GM19468 (cell line): ENCODE measurements around the gene ARL5B.

Experiments used
- ATAC-seq: cut with Tn5 transposase; IDR thresholded peaks from one replicate; pipeline ENCODE4 v1.9.1; 2021; ENCODE audit warnings: mild to moderate bottlenecking, moderate library complexity, moderate number of reproducible peaks; ENCODE audit not compliant: unreplicated experiment; ENCODE audit errors: extremely low read depth

The ARL5B gene

GRCh38 chr10:18656724-18657123, 2.5 kb upstream of the ARL5B start:
- ATAC-seq, result no peak

DNA sequence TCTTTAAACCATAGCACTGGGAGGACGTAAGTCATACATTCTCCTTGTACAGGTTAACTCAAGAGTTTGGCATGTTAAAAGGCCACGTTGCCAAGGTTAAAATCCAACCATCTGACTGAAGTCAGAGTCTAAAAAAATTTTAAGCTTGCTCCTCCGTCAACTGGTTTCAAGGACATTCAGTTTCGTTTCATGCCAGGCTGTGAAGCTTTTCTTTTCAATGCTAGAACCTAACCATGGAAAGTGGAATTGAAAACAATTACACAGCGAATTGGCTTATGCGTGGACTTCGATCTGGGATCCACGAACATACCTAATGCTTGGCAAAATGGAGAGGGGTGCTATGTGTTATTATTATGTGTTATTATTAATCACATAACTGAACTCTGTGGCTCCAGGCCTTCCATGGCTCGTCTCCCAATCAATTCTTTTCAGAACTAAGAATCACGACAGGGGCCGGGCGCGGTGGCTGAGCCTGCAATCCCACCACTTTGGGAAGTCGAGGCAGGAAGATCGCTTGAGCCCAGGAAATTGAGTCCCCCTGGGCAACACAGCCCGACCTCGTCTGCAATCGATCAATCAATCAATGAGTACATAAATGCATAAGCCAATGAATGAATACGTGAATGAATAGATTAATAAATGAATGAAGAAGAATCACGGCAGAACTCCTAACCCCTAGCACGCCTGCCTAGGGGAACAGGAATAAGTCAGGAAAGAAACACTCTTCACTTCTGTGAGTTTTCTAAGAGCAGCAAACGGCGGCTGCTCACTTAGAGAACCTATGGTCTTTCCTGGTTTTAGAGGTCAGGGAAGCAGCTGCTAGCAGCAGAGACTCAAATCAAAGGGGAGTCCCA, 733 bp upstream of the ARL5B start:
- ATAC-seq, result peak; percentile 26

DNA sequence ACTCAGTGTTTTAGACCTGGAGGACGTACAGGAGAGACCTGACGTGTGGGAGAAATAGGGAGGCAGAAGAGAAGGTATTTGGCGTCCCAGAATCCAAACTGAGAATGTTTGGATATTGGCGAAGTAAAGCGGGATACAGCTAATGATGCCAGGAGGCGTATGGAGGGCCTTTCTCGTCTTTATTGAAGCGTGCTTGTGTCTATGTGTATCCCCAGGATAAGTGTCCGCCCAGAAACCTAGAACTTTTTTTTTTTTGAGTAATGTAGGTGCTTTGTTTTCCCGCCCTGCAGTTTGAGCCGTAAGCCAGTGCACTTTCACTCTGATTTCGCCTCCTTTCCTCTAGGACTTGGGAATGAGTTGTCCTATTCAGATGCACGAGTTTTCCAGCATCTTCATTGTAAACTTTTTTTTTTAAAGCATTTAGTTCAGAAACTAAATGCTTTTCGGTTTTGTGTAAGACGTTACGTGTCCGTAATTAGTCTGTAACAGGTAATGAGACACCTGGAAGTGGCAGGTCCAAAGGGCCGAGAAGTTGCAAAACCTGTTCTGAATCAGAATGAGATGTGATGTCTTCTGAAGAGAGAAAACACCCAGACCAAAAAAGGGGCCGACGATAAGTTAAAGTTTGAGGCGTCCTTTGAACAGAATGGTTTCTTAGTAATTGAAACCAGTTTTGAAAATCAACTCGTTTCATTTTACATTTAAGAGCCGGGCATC, 746 bp downstream of the ARL5B start:
- ATAC-seq, result no peak

DNA sequence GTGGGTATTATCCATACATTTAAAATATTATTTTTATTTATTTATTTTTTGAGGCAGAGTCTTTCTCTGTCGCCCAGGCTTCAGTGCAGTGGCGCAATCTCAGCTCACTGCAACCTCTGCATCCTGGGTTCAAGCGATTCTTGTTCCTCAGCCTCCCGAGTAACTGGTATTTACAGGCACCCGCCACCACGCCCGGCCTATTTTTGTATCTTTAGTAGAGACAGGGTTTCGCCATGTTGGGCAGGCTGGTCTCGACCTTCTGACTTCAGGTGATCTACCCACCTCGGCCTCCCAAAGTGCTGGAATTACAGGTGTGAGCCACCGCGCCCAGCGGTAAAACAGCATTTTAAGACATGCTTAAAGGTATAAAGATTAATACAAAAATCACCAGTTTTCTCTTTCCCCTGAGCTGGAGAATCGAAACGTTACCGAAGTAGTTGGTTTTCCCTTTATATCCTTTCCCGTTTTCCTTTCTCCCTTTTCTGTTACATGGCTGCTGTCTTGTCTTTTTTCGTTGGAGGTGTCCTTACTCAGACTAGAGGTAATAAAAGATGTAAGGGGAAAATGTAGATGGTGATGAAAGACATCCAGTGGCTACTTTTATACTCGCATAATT, 1.7 kb downstream of the ARL5B start:
- ATAC-seq, result no peak

GRCh38 chr10:18664841-18665478, 5.7 kb downstream of the ARL5B start:
- ATAC-seq, result no peak

- no peak for ATAC-seq
Measured at GRCh38 chr10:18665815-18666558, 6.8 kb downstream of the ARL5B start.

DNA sequence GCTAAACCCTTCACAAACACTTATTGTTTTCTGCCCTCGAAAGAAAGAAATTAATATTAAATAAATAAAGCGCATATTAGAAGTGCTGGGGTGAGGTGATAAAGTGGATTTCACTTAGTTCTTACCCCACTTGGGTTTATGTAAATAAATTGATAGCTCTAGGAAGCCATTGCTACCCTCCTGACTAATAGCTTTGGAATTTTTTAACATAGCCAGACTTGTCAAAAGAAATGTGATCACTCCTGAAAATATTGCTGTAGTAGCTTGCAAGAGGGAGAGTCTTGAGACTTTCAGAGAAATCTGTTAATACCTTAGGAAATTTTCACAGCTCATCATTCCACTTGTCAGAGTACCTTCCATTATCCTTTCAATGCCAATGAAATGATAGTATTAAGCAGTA, 7.6 kb downstream of the ARL5B start:
- ATAC-seq, result no peak

DNA sequence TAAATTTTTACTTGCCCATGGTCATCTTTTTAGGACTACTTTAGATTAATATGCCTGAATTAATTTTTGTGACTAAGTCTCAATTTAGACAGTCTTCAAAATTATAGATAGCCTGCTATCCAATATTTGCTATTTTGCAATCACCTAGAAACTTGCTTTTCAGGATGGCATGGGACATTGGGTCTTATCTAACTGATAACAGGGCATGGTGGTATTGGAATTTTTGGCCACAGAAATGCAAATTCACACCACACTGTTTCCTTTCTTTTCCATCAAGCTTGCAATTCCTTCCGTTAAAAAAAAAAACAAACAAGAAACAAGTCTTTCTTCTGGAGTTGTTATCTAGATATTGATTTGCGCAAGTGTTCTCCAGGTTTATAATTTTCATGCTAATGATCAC, 8.8 kb downstream of the ARL5B start:
- ATAC-seq, result no peak

GRCh38 chr10:18675086-18675801, 16.0 kb downstream of the ARL5B start:
- ATAC-seq, result no peak

DNA sequence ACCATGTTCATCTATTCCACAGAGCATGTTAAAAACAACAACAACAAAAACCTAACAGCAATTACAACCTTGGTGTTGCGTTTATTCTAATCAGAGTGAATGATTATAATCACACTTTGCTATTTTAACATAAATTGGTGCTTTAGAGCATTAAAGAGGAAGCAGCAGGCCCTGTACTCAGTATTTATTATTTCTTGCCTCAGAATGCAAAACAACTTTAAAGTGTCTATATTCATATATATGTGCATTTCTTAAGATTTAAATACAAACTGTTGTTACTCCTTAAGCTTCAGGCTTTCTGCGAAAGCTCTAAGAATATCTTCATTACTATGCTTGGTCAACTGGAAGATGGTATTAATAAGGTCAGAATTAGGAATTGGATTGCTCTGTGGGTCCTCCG, 21.5 kb downstream of the ARL5B start:
- ATAC-seq, result no peak

GRCh38 chr10:18681366-18681765, 22.1 kb downstream of the ARL5B start:
- no peak for ATAC-seq

DNA sequence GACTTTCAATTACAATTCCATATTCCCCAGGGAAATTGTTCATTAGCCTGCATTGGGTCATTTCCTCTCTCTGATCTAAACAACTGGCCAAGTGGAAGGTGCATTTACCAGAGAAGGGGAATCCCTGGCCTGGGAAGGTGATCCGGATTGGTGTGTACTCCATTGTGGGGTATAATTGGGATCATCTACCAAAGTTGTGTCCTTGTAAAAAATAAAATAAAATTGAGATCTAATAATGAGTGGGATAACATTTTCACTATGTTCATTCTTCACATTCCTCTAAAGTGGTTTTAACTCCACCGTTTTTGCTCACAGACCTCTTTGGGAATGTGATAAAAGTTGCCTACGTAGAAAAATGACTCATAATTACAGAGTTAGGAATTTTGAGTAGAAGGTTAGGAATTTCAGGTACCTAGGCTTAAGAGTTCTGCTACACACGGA, 22.8 kb downstream of the ARL5B start:
- no peak for ATAC-seq

GRCh38 chr10:18683427-18683826, 24.2 kb downstream of the ARL5B start:
- no peak for ATAC-seq

- ATAC-seq, result no peak
Measured at GRCh38 chr10:18684416-18684815, 25.2 kb downstream of the ARL5B start.

GRCh38 chr10:18684953-18685352, 25.7 kb downstream of the ARL5B start:
- no peak for ATAC-seq

DNA sequence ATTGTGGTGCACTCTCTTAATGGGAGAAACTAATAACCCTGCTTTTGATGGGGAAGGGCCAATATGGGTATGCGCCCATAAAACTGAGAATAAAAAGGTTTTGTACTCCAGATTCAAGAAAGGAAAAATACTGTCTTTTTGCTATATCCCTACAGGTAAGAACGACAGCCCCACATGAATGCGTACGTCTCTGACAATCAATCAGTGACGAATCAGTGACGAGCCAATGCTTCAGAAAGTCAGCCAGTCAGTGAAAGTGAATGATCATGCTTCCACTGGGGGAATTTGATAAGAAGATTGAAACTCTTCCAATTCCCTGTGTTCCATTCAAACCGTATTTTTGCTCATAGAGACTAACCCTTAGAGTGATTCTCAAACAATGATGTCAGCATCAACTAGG, 26.3 kb downstream of the ARL5B start:
- no peak for ATAC-seq

- no peak for ATAC-seq
Measured at GRCh38 chr10:18687195-18687594, 28.0 kb downstream of the ARL5B start.

- ATAC-seq, result no peak
Measured at GRCh38 chr10:18687706-18688105, 28.5 kb downstream of the ARL5B start.

GRCh38 chr10:18689498-18689897, 30.3 kb downstream of the ARL5B start:
- ATAC-seq, result no peak
